Ramos (cell line): ENCODE results near the gene CCT8L2.
"Not testable (repeated sequence)": the region's sequence is repeated elsewhere in the genome, so short reads cannot be mapped to it uniquely, and the experiment has no call there.

Source experiments
- in situ Hi-C: fragments of 300-500 bp; cut with MboI; formaldehyde crosslinking; loops from one replicate; pipeline ENCODE4 v1.14.3; 2022; ENCODE audit warnings: low sequenced_read_pairs; ENCODE audit not compliant: unreplicated experiment

The CCT8L2 gene

DNA sequence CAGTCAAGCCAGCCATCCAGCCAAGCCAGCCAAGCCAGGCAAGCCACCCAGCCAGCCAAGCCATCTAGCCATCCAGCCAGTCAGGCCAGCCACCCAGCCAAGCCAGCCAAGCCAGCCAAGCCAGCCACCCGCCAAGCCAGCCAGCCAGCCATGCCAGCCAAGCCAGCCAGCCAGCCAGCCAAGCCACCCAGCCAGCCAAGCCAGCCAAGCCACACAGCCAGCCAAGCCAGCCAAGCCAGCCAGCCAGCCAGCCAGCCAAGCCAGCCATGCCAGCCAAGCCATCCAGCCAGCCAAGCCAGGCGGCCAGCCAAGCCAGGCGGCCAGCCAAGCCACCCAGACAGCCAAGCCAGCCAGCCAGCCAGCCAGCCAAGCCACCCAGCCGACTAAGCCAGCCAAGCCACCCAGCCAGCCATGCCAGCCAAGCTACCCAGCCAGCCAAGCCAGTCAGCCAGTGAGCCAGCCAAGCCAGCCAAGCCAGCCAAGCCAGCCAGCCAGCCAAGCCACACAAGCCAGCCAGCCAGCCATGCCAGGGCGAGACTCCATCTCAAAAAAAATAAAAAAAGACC lies 31.4 kb downstream of the CCT8L2 start:
- in situ Hi-C loops = not testable (repeated sequence)

DNA sequence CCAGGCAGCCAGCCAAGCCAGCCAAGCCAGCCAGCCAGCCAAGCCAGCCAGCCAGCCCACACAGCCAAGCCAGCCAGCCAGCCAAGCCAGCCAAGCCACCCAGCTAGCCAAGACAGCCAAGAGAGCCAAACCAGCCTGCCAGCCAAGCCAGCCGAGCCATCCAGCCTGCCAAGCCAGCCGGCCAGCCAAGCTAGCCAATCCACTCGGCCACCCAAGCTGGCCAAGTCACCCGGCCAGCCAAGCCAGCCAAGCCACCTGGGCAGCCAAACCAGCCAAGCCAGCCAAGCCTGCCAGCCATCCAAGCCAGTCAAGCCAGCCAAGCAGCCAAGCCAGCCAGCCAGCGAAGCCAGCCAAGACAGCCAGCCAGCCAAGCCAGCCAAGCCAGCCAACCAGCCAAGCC lies 32.0 kb downstream of the CCT8L2 start:
- in situ Hi-C loops = not testable (repeated sequence)

DNA sequence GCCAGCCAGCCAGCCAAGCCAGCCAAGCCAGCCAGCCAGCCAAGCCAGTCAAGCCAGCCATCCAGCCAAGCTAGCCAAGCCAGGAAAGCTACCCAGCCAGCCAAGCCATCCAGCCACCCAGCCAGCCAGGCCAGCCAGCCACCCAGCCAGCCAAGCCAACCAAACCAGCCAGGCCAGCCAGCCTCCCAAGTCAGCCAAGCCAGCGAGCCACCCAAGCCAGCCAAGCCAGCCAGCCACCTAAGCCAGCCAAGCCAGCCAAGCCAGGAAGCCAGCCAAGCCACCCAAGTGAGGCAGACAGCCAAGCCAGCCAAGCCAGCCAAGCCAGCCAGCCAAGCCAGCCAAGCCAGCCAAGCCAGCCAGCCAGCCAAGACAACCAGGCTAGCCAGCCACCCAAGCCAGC lies 32.6 kb downstream of the CCT8L2 start:
- in situ Hi-C loops = not testable (repeated sequence)

DNA sequence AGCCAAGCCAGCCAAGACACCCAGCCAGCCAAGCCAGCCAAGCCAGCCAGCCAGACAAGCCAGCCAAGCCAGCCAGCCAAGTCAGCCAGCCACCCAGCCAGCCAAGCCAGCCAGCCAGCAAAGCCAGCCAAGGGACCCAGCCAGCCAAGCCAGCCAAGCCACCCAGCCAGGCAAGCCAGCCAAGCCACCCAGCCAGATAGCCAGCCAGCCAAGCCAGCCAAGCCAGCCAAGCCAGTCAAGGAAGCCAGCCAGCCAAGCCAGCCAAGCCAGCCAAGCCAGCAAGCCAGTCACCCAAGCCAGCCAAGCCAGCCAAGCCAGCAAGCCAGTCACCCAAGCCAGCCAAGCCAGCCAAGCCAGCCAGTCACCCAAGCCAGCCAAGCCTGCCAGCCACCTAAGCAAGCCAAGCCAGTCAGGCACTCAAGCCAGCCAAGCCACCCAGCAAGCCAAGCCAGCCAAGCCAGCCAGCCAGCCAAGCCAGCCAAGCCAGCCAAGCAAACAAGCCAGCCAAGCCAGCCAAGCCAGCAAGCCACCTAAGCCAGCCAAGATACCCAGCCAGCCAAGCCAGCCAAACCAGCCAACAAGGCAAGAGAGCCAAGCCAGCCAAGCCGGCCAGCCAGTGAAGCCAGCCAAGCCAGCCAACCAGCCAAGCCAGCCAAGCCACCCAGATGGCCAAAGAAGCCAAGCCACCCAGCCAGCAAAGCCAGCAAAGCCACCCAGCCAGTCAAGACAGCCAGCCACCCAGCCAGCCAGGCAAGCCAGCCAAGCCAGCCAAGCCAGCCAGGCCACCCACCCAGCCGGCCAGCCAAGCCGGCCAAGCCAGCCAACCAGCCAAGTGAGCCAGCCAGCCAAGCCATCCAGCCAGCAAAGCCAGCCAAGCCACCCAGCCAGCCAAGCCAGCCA lies 33.3 kb downstream of the CCT8L2 start:
- in situ Hi-C loops = no loop called here

DNA sequence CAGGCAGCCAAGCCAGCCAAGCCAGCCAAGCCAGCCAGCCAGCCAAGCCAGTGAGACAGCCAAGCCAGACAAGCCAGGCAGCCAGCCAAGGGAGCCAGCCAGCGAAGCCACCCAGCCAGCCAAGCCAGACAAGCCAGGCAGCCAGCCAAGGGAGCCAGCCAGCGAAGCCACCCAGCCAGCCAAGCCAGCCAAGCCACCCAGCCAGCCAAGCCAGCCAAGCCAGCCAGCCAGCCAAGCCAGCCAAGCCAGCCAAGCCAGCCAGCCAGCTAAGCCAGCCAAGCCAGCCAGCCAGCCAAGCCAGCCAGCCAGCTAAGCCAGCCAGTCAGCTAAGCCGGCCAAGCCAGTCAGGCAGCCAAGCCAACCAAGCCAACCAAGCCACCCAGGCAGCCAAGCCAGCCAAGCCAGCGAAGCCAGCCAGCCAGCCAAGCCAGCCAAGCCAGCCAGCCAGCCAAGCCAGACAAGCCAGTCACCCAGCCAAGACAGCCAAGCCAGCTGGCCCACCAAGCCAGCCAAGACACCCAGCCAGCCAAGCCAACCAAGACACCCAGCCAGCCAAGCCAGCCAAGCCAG lies 34.1 kb downstream of the CCT8L2 start:
- in situ Hi-C loops = not testable (repeated sequence)

DNA sequence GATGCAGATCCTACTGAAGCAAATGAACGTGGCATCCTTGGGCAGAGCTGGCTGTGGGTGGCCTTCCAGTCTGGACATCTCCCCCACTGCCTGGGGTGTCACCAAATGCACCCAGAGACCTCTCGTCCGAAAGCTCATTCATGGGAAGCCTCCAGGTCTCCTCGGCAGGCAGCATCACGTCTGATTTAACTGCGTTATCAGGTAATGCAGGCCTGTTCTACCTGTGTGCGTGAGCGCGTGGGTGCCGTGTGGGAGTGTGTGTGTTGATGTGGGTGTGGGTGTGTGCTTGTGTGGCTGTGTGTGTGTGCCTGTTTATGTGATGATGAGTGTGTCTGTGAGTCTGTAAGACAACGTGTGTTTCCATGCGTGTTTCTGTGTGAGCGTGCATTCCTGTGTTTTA lies 35.1 kb downstream of the CCT8L2 start:
- in situ Hi-C loops = not testable (repeated sequence)

DNA sequence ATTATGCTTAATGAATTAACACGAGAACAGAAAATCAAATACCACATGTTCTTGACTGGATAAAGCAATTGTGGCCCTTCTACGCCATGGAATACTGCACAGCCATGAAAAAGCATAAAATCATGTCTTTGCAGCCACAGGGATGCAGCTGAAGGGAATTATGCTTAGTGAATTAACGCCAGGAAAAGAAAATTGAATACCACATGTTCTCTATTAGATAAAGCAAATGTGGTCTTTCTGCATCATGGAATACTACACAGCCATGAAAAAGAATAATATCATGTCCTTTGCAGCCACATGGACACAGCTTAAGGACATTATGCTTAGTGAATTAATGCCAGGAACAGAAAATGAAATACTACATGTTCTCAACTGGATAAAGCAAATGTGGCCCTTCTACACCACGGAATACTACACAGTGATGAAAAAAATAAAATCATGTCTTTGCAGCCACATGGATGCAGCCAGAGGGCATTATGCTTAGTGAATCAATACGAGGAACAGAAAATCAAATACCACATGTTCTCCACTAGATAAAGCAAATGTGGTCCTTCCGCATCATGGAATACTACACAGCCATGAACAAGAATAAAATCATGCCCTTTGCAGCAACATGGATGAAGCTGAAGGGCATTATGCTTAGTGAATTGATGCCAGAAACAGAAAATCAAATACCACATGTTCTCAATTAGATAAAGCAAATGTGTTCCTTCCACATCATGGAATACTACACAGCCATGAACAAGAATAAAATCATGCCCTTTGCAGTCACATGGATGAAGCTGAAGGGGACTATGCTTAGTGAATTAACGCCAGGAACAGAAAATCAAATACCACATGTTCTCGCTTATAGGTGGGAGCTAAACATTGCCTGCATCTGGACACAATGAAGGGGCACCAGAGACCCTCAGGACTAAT lies 37.3 kb downstream of the CCT8L2 start:
- in situ Hi-C loops = not testable (repeated sequence)

DNA sequence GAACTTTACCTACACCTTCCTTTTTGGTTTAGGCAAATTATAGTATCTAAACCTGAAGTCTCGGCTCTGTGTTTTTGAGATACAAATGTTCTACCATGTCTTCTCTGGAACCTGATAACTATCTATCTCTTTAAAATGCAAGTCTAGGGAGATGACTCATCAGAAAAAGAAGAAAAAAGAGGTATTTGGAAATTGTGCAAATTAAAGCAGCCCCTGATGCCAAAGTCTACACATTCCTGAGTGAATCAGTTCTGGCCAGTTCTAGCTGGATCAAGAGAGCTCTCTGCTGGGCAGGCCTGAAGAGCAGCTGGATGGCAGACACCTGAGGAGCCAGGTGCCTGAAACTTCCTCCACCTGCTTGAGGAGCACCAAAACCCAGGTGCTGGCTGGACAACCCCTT lies 49.3 kb downstream of the CCT8L2 start:
- in situ Hi-C loops = not testable (repeated sequence)
